ENCODE results near the gene STK33. TPM values are rescaled to one million over a fixed set of nuclear protein-coding genes. Genes with fewer than 3 reads are reported as not detected.

The STK33 gene
- total RNA-seq, 1 experiment from 2014 or later, result 19.5 TPM

- no peak for DNase-seq
- Histone ChIP-seq H3K23ac (ENCODE audit: insufficient read length, low read depth, low read length) (no peak overlapping the region), H4K20me1 (ENCODE audit: control insufficient read depth, insufficient read depth, insufficient read length) (no peaks in the 10 kb centered on the region), H3T11ph (ENCODE audit: low read length) (no peak overlapping the region), H2BK120ac (ENCODE audit: low read depth, low read length, poor library complexity, severe bottlenecking) (no peak overlapping the region), H3K27me3 (ENCODE audit: insufficient read depth, low read length) (no peaks in the 10 kb centered on the region), H2AK5ac (ENCODE audit: insufficient read length, low read length) (no peak overlapping the region), H2BK15ac (ENCODE audit: low read depth, low read length) (no peak overlapping the region), H3K14ac (ENCODE audit: insufficient read depth, low read length) (no peak overlapping the region), H3K79me2 (ENCODE audit: insufficient read depth, low read length) (no peaks in the 10 kb centered on the region), H3K4ac (ENCODE audit: low read depth, low read length) (no peak overlapping the region), H2BK5ac (ENCODE audit: insufficient read length, low read length) (no peak overlapping the region), H3K23me2 (ENCODE audit: insufficient read length, low read depth, low read length, poor library complexity, severe bottlenecking) (no peaks in the 10 kb centered on the region), H3K79me1 (ENCODE audit: insufficient read depth, low read depth, low read length, poor library complexity, severe bottlenecking) (no peaks in the 10 kb centered on the region), H3K56ac (ENCODE audit: insufficient read length, low read depth, low read length) (no peak overlapping the region), H2AFZ (ENCODE audit: low read length) (no peak overlapping the region), H4K5ac (ENCODE audit: insufficient read length, low read depth, low read length) (no peak overlapping the region), H3K4me1 (ENCODE audit: insufficient read depth, low read length) (no peaks in the 10 kb centered on the region), H2BK20ac (ENCODE audit: low read depth, low read length, poor library complexity, severe bottlenecking) (no peak overlapping the region), H3K9me3 (ENCODE audit: control insufficient read depth, low read depth, low read length) (no peaks in the 10 kb centered on the region), H3K18ac (ENCODE audit: insufficient read length, low read depth, low read length) (no peak overlapping the region), H4K8ac (replicated peaks; ENCODE audit: insufficient read length, low read depth, low read length) (no peak overlapping the region), H2BK12ac (ENCODE audit: insufficient read length, low read depth, low read length) (no peak overlapping the region), H3K27ac (ENCODE audit: insufficient read length, low read depth, low read length) (no peak overlapping the region), H3K9ac (ENCODE audit: extremely low read depth, insufficient read length, low read length) (no peak overlapping the region), H4K91ac (ENCODE audit: insufficient read length, low read depth, low read length) (no peak overlapping the region), H3K4me2 (ENCODE audit: insufficient read depth, insufficient read length, low read length) (no peak overlapping the region)
- H3K27ac Mint-ChIP-seq, result no peak overlapping the region
- TF ChIP-seq, protein P1, sequence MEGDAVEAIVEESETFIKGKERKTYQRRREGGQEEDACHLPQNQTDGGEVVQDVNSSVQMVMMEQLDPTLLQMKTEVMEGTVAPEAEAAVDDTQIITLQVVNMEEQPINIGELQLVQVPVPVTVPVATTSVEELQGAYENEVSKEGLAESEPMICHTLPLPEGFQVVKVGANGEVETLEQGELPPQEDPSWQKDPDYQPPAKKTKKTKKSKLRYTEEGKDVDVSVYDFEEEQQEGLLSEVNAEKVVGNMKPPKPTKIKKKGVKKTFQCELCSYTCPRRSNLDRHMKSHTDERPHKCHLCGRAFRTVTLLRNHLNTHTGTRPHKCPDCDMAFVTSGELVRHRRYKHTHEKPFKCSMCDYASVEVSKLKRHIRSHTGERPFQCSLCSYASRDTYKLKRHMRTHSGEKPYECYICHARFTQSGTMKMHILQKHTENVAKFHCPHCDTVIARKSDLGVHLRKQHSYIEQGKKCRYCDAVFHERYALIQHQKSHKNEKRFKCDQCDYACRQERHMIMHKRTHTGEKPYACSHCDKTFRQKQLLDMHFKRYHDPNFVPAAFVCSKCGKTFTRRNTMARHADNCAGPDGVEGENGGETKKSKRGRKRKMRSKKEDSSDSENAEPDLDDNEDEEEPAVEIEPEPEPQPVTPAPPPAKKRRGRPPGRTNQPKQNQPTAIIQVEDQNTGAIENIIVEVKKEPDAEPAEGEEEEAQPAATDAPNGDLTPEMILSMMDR (conservative IDR thresholded peaks at IDR 0.05), result no peak
- H3K4me1 Mint-ChIP-seq, result peaks cover 13 to 16% of the 10 kb centered on the region in 2 experiments
- H3K4me3 Mint-ChIP-seq, result no peak overlapping the region
- H3K9me3 Mint-ChIP-seq, result no peaks in the 10 kb centered on the region
- H3K36me3 Mint-ChIP-seq (ENCODE audit: insufficient read depth in 1 of 3, low read depth in 3 of 3), result peaks cover 0 to 3% (median 0%) of the 10 kb centered on the region in 3 experiments; a peak in 2 of 7 replicates
- H3K27me3 Mint-ChIP-seq (ENCODE audit: low read depth), result peaks cover 4% of the 10 kb centered on the region
- no CpG with 5 or more reads among the region's 2 CpGs for WGBS (ENCODE audit: extremely low coverage, insufficient read length, low lambda C conversion rate)
Measured at GRCh38 chr11:8617063-8617462, 23.0 kb upstream of the STK33 start.

Data from H9 (cell line).